Fibroblast of mammary gland (primary cell): ENCODE data around the gene GDF15.
A peak's percentile ranks its signal among the peaks of the same experiment; 100 is the strongest.

Experiments
- DNase-seq: peaks from one replicate; pipeline ENCODE4 v3.0.0-alpha.2; 2010; ENCODE audit warnings: low read depth
- H3K4me3 ChIP-seq: 2 replicates; pipeline ENCODE4 v1.5.1; 2011; ENCODE audit warnings: low read depth, mild to moderate bottlenecking, low read length, moderate library complexity; ENCODE audit not compliant: control insufficient read depth
- TF ChIP-seq, protein P1 (sequence below): conservative IDR thresholded peaks from 2 replicates; pipeline ENCODE4 v1.5.1; 2011; ENCODE audit warnings: low read depth, low read length, inconsistent platforms; ENCODE audit not compliant: control insufficient read depth, insufficient read depth

The GDF15 gene

DNA sequence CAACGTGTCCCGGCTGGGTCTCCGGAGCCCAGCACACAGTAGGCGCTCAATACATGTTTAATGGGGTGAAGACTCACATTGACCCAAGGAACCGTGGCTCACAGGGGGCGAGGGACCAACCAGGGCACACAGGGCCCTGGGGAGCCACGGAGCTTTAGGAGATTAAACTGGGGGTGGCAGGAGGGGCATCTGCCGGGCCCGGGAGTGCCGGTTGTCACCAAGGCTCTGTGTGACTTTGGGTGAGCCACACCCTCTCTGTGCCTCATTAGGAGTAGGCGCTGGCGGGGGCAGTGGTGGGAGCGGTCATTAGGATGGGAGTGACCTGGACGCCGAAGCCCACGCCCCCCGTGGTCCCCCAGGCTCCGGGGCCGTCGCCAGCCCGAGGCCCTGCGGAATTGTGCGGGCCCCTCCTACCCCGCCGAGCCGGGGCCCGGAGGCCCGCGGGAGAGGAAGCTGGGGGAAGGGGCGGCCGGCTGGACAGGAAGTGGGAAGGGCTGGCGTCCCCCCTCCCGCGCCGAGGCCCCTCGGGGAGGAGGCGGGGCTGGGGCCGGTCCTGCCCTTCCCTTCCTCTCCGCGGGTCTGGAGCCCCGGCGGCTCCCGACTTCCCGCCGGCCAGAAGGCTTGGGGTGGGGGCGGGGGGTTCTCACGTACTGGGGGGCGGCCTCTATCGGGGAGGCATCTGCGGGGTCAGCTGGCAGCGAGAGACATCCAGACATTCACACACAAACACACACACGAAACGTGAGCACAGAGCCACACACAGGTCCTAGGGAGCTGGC lies 31.5 kb downstream of the GDF15 start:
- H3K4me3 ChIP-seq = peak overlapping the region; percentile 38
- TF ChIP-seq, protein P1, sequence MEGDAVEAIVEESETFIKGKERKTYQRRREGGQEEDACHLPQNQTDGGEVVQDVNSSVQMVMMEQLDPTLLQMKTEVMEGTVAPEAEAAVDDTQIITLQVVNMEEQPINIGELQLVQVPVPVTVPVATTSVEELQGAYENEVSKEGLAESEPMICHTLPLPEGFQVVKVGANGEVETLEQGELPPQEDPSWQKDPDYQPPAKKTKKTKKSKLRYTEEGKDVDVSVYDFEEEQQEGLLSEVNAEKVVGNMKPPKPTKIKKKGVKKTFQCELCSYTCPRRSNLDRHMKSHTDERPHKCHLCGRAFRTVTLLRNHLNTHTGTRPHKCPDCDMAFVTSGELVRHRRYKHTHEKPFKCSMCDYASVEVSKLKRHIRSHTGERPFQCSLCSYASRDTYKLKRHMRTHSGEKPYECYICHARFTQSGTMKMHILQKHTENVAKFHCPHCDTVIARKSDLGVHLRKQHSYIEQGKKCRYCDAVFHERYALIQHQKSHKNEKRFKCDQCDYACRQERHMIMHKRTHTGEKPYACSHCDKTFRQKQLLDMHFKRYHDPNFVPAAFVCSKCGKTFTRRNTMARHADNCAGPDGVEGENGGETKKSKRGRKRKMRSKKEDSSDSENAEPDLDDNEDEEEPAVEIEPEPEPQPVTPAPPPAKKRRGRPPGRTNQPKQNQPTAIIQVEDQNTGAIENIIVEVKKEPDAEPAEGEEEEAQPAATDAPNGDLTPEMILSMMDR = no peak
- peak; percentile 69 for DNase-seq

DNA sequence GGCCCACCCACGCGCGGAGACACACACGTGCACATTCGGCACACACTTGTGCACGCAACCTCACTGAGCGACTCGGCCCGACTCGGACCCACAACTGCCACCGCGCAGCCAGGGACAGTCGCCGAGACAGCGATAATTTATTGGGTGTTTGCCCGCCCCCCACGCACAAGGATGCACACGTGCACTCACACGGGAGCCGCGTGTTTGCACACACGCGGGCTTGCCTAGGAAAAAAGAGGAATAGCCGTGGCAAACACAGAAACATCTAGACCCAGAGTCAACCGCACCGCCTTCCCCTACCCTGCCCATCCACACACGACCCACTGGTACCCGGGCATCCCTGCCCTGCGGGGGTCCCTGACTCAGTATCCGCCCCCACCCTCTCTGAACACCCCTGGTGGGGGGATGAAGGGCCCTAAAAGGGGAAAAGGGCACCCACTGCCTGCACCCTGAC lies 32.1 kb downstream of the GDF15 start:
- H3K4me3 ChIP-seq = no peak overlapping the region
- TF ChIP-seq, protein P1 = no peak
- no peak for DNase-seq

DNA sequence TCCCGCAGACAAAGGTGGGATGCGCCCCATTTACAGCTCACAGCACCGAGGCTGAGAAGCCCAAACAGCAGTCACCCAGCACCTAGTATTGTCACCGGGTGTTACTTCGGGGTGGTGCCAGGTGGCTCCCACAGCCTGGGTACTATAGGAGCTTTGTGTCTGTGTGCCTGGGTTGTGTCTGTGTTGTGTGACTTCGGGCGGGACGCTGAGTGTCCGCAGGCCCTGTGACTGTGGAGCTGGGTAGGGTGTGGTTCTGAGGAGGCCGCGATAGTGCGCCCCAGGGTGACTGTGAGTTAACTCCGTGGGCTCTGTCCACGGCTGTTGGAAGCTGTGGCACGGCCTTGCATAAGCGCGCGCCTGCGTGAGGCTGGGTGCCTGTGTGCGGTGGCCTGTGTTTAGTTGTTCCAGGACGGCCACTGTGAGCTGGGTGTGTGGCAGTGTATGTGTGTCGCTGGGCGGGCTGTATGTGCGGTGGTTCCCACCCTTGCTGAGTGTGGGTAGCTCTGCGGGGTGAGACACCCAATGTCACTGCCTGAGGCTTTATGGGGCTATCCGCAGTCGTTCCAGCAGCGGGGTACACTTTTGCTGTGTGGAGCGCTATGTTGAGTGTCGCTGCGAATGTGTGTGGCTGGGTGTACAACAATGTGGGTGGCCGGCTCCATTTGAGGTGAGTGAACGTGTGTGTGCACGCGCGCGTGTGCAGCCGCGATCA lies 32.7 kb downstream of the GDF15 start:
- TF ChIP-seq, protein P1 = no peak
- H3K4me3 ChIP-seq = peak overlapping the region; percentile 27
- DNase-seq = no peak

DNA sequence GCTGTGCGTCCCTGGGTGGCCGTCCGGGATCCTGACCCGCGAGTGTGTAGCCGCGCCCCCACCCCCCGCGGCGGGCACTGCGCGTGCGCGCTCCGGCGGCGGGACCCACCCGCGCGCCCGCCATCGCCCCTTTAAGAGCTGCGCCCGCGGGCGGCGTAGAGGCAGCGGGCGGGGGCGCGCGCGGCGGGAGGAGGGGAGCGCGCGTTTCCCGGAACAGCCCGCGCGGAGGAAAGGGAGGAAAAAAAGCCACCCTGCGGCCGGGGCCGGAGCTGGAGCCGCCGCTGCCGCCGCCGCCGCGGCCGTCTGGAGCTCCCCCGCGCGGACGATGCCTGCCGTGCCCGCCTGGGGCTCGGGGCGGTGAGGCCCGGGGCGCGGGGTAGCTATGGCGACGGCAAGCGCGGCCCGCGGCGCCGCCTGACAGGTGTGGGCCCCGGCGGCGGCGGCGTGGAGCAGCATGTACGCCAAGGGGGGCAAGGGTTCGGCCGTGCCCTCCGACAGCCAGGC lies 33.3 kb downstream of the GDF15 start, which contains the start of gene SSBP4:
Gene SSBP4, plus strand, starts transcription at position 204 of the 504 bp plus-strand sequence. Its CDS starts 251 bp downstream, at position 455.
- DNase-seq = peak; percentile 64
- TF ChIP-seq, protein P1 = no peak
- peak within 1 kb of the TSS; percentile 66 for H3K4me3 ChIP-seq

DNA sequence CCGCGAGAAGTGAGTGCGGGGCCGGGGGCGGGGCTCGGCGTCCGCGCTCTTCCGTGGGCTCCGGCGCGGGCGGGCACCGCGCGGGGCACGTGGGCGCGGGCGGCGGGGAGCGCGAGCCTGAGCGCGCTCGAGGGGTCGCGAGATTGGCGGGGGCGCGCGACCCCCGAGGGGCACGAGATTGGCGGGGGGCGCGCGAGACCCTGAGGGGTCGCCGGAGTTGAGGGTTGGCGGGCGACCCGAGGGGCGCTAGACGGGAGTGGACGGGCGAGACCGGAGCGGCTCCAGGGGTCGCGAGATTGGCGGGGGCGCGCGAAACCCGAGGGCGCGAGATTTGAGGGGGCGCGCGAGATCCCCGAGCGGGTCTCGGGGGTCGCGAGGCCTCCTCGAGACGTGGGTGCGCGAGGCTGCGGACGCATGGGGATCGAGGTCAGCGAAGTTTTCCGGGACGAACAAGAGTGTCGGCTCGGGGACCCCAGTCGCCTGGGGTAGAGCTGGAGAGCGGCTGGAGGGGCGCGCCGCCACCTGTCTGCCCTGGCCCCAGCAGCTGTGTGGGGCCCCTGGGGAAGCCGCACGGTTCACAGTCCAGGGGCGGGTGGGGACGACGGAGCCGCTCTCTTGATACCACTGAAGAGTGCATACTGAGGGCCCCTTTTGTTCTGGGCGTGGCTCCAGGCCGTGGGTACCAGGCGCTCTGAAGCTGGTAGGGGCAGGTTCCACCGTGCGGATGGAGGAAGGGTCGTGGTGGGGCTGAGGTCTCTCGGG lies 33.9 kb downstream of the GDF15 start:
- TF ChIP-seq, protein P1 = no peak

DNA sequence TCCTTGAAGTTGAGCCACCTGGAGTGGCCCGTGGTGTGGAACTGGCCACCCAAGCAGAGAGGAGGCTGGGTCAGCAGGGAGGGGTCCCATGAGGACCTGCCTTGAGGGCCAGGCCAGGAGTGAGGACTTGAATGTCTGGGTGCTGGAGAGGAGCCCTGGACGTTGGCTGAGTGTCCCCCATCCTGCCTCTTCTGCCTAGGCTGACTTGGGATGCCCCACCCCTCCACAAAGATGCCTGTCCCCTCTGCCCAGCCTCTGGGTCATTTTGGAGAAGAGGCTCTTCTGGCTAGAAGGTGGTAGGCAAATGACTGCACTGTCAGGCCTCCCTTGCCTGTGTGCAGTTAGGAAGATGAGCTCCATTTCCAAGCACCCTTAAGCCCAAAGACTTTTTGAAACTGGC lies 35.0 kb downstream of the GDF15 start:
- peak overlapping the region; percentile 66 for H3K4me3 ChIP-seq
- DNase-seq = no peak
- TF ChIP-seq, protein P1 = no peak

More for the DNA sequence above, 33.9 kb downstream of the GDF15 start:
- H3K4me3 ChIP-seq = peak overlapping the region; percentile 66
- no peak for DNase-seq
